Measurements from ENCODE around the gene HOXA7.
A peak's percentile ranks its signal among the peaks of the same experiment; 100 is the strongest.

The HOXA7 gene

DNA sequence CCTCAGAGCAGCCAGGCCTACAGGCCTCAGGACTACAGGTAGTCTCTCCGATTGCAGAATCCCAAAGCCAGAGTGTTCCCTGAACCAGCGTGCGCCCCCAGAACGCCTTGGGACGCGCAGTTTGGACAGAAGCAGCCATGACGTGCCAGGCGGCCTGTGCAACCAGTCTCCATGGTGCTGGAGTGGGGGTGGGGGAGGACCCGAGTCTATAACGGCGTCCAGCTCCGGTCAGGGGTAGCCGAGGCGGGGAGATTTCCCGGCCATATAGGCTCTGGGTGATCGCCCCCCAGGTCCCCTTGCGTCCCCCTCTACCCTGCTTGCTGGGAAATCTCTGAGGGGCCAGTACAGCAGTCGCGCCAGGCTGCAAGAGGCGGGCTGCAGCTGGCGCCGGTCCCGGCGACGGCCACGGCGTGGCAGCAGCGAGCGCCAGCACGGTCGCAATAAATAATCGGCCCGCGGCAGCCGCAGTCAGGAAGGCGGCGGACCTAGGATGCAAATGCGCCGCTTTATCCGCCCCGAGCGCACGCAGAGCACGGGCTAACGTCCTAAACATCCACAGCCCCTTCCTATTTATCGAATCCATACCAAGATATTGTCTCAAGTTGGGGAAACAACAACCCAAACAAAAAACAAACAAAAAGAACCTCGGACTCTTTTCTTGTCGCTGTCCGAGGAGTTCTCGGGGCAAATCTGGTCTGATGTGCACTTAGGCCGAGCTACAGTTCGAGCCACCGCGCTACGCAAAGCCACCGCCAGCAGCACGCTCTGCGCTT lies 5.7 kb downstream of the HOXA7 start:
- no peak overlapping the region for H3K27ac ChIP-seq (ENCODE audit: low read length)
- no peaks in the 10 kb centered on the region for H4K20me1 ChIP-seq (ENCODE audit: insufficient read depth, low read length)
- peaks cover 82% of the 10 kb centered on the region for H3K27me3 ChIP-seq (replicated peaks; ENCODE audit: insufficient read depth, low read length)
- H3K9me3 ChIP-seq (replicated peaks; ENCODE audit: insufficient read depth, low read length): no peaks in the 10 kb centered on the region
- no peak for TF ChIP-seq EZH2phosphoT487 (IDR thresholded peaks at IDR 0.05; ENCODE audit: low read length)
- TF ChIP-seq, protein P1, sequence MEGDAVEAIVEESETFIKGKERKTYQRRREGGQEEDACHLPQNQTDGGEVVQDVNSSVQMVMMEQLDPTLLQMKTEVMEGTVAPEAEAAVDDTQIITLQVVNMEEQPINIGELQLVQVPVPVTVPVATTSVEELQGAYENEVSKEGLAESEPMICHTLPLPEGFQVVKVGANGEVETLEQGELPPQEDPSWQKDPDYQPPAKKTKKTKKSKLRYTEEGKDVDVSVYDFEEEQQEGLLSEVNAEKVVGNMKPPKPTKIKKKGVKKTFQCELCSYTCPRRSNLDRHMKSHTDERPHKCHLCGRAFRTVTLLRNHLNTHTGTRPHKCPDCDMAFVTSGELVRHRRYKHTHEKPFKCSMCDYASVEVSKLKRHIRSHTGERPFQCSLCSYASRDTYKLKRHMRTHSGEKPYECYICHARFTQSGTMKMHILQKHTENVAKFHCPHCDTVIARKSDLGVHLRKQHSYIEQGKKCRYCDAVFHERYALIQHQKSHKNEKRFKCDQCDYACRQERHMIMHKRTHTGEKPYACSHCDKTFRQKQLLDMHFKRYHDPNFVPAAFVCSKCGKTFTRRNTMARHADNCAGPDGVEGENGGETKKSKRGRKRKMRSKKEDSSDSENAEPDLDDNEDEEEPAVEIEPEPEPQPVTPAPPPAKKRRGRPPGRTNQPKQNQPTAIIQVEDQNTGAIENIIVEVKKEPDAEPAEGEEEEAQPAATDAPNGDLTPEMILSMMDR (IDR thresholded peaks at IDR 0.05; ENCODE audit: low read length): peak; percentile 85
- no peaks in the 10 kb centered on the region for H3K36me3 ChIP-seq (replicated peaks; ENCODE audit: insufficient read depth, low read length)
- no peaks in the 10 kb centered on the region for H3K79me2 ChIP-seq (ENCODE audit: low read length)
- no peaks in the 10 kb centered on the region for H3K9me2 ChIP-seq (replicated peaks; ENCODE audit: insufficient read depth, low read length)
- H3F3A ChIP-seq (ENCODE audit: insufficient read depth, low read length): no peaks in the 10 kb centered on the region
- peaks cover 7% of the 10 kb centered on the region; the same call in 1 of the 2 replicates for H3K4me1 ChIP-seq (ENCODE audit: low read length)
- no peak overlapping the region; the same call in 1 of the 2 replicates for H3K9ac ChIP-seq (ENCODE audit: low read length)
- H3K4me3 ChIP-seq (ENCODE audit: low read length): peak overlapping the region; percentile 61
- DNase-seq: peak; percentile 68
- peak overlapping the region; percentile 96 for H3K4me2 ChIP-seq (ENCODE audit: low read depth, low read length)
- H2AFZ ChIP-seq (ENCODE audit: low read length): peak overlapping the region; percentile 64

DNA sequence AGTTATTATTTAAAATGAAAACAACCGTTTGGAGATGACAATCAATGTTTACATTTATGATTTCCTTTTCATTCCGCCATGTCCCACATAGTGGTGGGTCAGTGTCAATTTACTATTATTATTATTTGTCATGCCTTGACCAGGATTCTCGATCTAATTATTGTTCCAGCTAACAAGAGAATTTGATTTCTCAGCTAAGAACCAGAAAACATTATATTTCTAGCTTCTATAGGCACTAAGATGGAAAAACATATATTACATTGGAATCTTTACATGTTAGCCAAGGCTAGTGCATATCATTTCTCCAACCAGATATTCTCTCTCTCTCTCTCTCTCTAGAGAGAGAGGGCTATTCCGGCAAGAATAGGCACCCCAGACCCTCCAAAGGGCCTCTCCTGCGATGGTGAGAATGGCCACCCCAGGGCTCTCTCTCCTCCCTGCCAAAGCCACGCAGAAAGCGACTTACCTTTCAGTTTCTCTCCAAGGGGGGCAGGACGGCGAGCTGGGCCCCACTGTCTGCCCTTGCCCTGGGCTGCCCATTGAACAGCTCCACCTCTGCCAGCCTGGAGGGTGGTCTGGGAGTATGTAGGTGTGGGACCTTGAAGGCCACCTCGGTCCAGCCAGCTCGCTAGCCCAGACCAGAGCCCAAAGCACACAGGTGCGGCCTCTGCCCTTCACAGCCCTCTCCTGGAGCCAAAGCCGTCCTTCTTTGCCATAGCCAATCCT lies 6.5 kb downstream of the HOXA7 start:
- Histone ChIP-seq H3K27ac (ENCODE audit: low read length) (no peak overlapping the region), H3K36me3 (replicated peaks; ENCODE audit: insufficient read depth, low read length) (no peaks in the 10 kb centered on the region), H3K4me2 (ENCODE audit: low read depth, low read length) (peak overlapping the region; percentile 96), H3K9ac (ENCODE audit: low read length) (no peak overlapping the region; the same call in 1 of the 2 replicates), H3F3A (ENCODE audit: insufficient read depth, low read length) (no peaks in the 10 kb centered on the region), H3K9me3 (replicated peaks; ENCODE audit: insufficient read depth, low read length) (no peaks in the 10 kb centered on the region), H3K79me2 (ENCODE audit: low read length) (no peaks in the 10 kb centered on the region), H3K4me1 (ENCODE audit: low read length) (peaks cover 7% of the 10 kb centered on the region; the same call in 1 of the 2 replicates), H3K4me3 (ENCODE audit: low read length) (peak overlapping the region; percentile 61), H4K20me1 (ENCODE audit: insufficient read depth, low read length) (no peaks in the 10 kb centered on the region), H3K9me2 (replicated peaks; ENCODE audit: insufficient read depth, low read length) (no peaks in the 10 kb centered on the region), H2AFZ (ENCODE audit: low read length) (peak overlapping the region; percentile 64), H3K27me3 (replicated peaks; ENCODE audit: insufficient read depth, low read length) (peaks cover 75% of the 10 kb centered on the region)
- no peak for TF ChIP-seq EZH2 (optimal IDR thresholded peaks at IDR 0.05; ENCODE audit: low read depth, low read length)
- no peak for DNase-seq

GRCh38 chr7:27148756-27149641 lies 7.5 kb downstream of the HOXA7 start:
- DNase-seq: no peak
- Histone ChIP-seq H3K9me2 (replicated peaks; ENCODE audit: insufficient read depth, low read length) (no peaks in the 10 kb centered on the region), H3K4me1 (ENCODE audit: low read length) (peaks cover 7% of the 10 kb centered on the region; the same call in 1 of the 2 replicates), H3F3A (ENCODE audit: insufficient read depth, low read length) (no peaks in the 10 kb centered on the region), H3K27ac (ENCODE audit: low read length) (no peak overlapping the region), H3K9ac (ENCODE audit: low read length) (no peak overlapping the region), H3K79me2 (ENCODE audit: low read length) (no peaks in the 10 kb centered on the region), H3K9me3 (replicated peaks; ENCODE audit: insufficient read depth, low read length) (no peaks in the 10 kb centered on the region), H3K27me3 (replicated peaks; ENCODE audit: insufficient read depth, low read length) (peaks cover 65% of the 10 kb centered on the region), H3K36me3 (replicated peaks; ENCODE audit: insufficient read depth, low read length) (no peaks in the 10 kb centered on the region), H3K4me2 (ENCODE audit: low read depth, low read length) (no peak overlapping the region), H2AFZ (ENCODE audit: low read length) (no peak overlapping the region), H4K20me1 (ENCODE audit: insufficient read depth, low read length) (no peaks in the 10 kb centered on the region), H3K4me3 (ENCODE audit: low read length) (no peak overlapping the region)
- TF ChIP-seq EZH2phosphoT487 (IDR thresholded peaks at IDR 0.05; ENCODE audit: low read length) (no peak), EZH2 (optimal IDR thresholded peaks at IDR 0.05; ENCODE audit: low read depth, low read length) (no peak)
- TF ChIP-seq, protein P1 (IDR thresholded peaks at IDR 0.05; ENCODE audit: low read length): no peak
